ENCODE data around the gene ZNF268.

GRCh38 chr12:133135747-133136146, 45.5 kb upstream of the ZNF268 start:
- TF ChIP-seq POLR2A (IDR thresholded peaks at IDR 0.05; ENCODE audit: low read length) (no peak), GATA1 (IDR thresholded peaks at IDR 0.05; ENCODE audit: low read depth, low read length) (no peak)

Measured in erythroblast (primary cell).